Endothelial cell of umbilical vein (primary cell): ENCODE data around the gene MICAL3. TPM values are rescaled to one million over a fixed set of nuclear protein-coding genes. Genes with fewer than 3 reads are reported as not detected.

ENCODE experiments used
- BruUV-seq: library from RNA; stranded (reverse); fragments of 400-500 nt; replicated peaks from 2 replicates; lab custom pipeline; 2021; lab: Mats Ljungman, UMichigan
- CTCF ChIA-PET: fragments of 300-600, 350-600 bp; sonication (Branson Sonifier 250); formaldehyde crosslinking; loops from one replicate; lab custom pipeline; 2021; ENCODE audit warnings: antibody characterized with exemption, inconsistent platforms; lab: Charles Lee
- POLR2A ChIA-PET: fragments of 300-600, 350-600 bp; sonication (Branson Sonifier 250); formaldehyde crosslinking; loops from one replicate; lab custom pipeline; 2021; ENCODE audit warnings: antibody characterized with exemption, inconsistent platforms; lab: Charles Lee
- DNase-seq: peaks from one replicate; pipeline ENCODE4 v3.0.0-alpha.2; 2011; ENCODE audit warnings: low read depth, low spot score
- FAIRE-seq: peaks from 2 replicates; lab custom pipeline; 2011; peaks lifted over from hg19 to GRCh38; lab: Jason Lieb, UNC
- H2AFZ ChIP-seq: 2 replicates; pipeline ENCODE4 v1.6.0; 2012; ENCODE audit warnings: low read depth, low read length, control low read depth, inconsistent platforms
- H3K27ac ChIP-seq: 2 replicates; pipeline ENCODE4 v1.5.1; 2011; ENCODE audit warnings: low read depth, mild to moderate bottlenecking, control low read depth, low read length, moderate library complexity; ENCODE audit not compliant: insufficient read depth
- H3K27me3 ChIP-seq, 2 experiments: 2 replicates each; pipeline versions ENCODE4 v1.6.0 to v1.6.1; 2011; ENCODE audit warnings: low read length in 2 of 2, mixed read lengths in 1 of 2; ENCODE audit not compliant: control insufficient read depth in 2 of 2, insufficient read depth in 2 of 2
- H3K36me3 ChIP-seq, 2 experiments: 2 replicates in 1 of 2; 3 replicates in 1 of 2; pipeline ENCODE4 v1.5.1; 2011; ENCODE audit warnings: low read length in 2 of 2, mild to moderate bottlenecking in 1 of 2, moderate library complexity in 1 of 2; ENCODE audit not compliant: control insufficient read depth in 2 of 2, insufficient read depth in 2 of 2; ENCODE audit errors: extremely low read depth in 1 of 2
- H3K4me1 ChIP-seq: 3 replicates; pipeline ENCODE4 v1.5.1; 2011; ENCODE audit warnings: mild to moderate bottlenecking, low read length; ENCODE audit not compliant: control insufficient read depth, insufficient read depth; ENCODE audit errors: extremely low read depth
- H3K4me2 ChIP-seq: 2 replicates; pipeline ENCODE4 v1.6.1; 2011; ENCODE audit warnings: low read length, control low read depth, mixed read lengths; ENCODE audit not compliant: insufficient read depth
- H3K4me3 ChIP-seq, 3 experiments: fragments of 200-600 bp in 1 of 3; sonication (generic), shearing (Covaris generic) in 1 of 3; replicated peaks in 1 of 3; 2 replicates each; pipeline ENCODE4 v1.5.1; 2011 to 2016; ENCODE audit warnings: control low read depth in 3 of 3, low read length in 3 of 3, mild to moderate bottlenecking in 2 of 3, inconsistent platforms in 1 of 3, low read depth in 1 of 3, moderate library complexity in 1 of 3; ENCODE audit not compliant: insufficient read depth in 1 of 3
- H3K79me2 ChIP-seq: 2 replicates; pipeline ENCODE4 v1.6.0; 2012; ENCODE audit warnings: low read length, inconsistent platforms; ENCODE audit not compliant: control insufficient read depth, insufficient read depth
- H3K9ac ChIP-seq: replicated peaks from 2 replicates; pipeline ENCODE3; 2011; ENCODE audit warnings: low read length, control low read depth; ENCODE audit not compliant: insufficient read depth; ENCODE audit errors: extremely low read depth
- H3K9me1 ChIP-seq: replicated peaks from 3 replicates; pipeline ENCODE4 v1.6.0; 2011; ENCODE audit warnings: mild to moderate bottlenecking, low read length; ENCODE audit not compliant: control insufficient read depth, insufficient read depth; ENCODE audit errors: extremely low read depth
- H3K9me3 ChIP-seq: replicated peaks from 2 replicates; pipeline ENCODE4 v1.5.1; 2012; ENCODE audit warnings: low read length, inconsistent platforms; ENCODE audit not compliant: control insufficient read depth, insufficient read depth
- H4K20me1 ChIP-seq: replicated peaks from 2 replicates; pipeline ENCODE3; 2011; ENCODE audit warnings: mild to moderate bottlenecking, low read length; ENCODE audit not compliant: control insufficient read depth, insufficient read depth; ENCODE audit errors: extremely low read depth
- CTCF ChIP-seq, 2 donors: IDR thresholded peaks; 1 replicate in 1 of 2; 2 replicates in 1 of 2; pipeline ENCODE4 v1.5.1; 2011; ENCODE audit warnings: low read length in 2 of 2, mild to moderate bottlenecking in 2 of 2, moderate library complexity in 2 of 2, control low read depth in 1 of 2, inconsistent platforms in 1 of 2, low read depth in 1 of 2; ENCODE audit not compliant: insufficient read depth in 1 of 2; ENCODE audit errors: extremely low read depth in 1 of 2
- EZH2 ChIP-seq: IDR thresholded peaks from 2 replicates; pipeline ENCODE4 v1.6.1; 2012; ENCODE audit warnings: borderline replicate concordance, low read depth, mild to moderate bottlenecking, moderate library complexity, low read length, inconsistent platforms; ENCODE audit not compliant: severe bottlenecking
- FOS ChIP-seq: IDR thresholded peaks from 2 replicates; pipeline ENCODE4 v1.6.1; 2011; ENCODE audit warnings: mild to moderate bottlenecking, low read length, moderate library complexity, borderline replicate concordance; ENCODE audit not compliant: insufficient read depth
- GATA2 ChIP-seq: IDR thresholded peaks from 2 replicates; pipeline ENCODE4 v1.7.0; 2011; ENCODE audit warnings: low read depth, mild to moderate bottlenecking, moderate library complexity, mixed read lengths, low read length; ENCODE audit not compliant: insufficient read length, insufficient read depth
- JUN ChIP-seq: IDR thresholded peaks from 2 replicates; pipeline ENCODE4 v1.6.1; 2011; ENCODE audit warnings: borderline replicate concordance, low read depth; ENCODE audit not compliant: insufficient read length, insufficient read depth
- MYC ChIP-seq: IDR thresholded peaks from one replicate; pipeline ENCODE4 v1.6.1; 2011; ENCODE audit warnings: mild to moderate bottlenecking, low read depth, low read length
- POLR2A ChIP-seq: IDR thresholded peaks from 2 replicates; pipeline ENCODE4 v1.6.1; 2012; ENCODE audit warnings: low read depth, mild to moderate bottlenecking, control low read depth, low read length
- POLR2AphosphoS5 ChIP-seq: IDR thresholded peaks from 2 replicates; pipeline ENCODE4 v1.6.1; 2012; ENCODE audit warnings: low read depth, mild to moderate bottlenecking, control low read depth, low read length, moderate library complexity; ENCODE audit not compliant: insufficient read depth
- dilution Hi-C: fragments of 300-500 bp; cut with MboI; formaldehyde crosslinking; loops from one replicate; pipeline ENCODE4 v1.15.0; 2019; ENCODE audit warnings: low sequenced_read_pairs; ENCODE audit not compliant: extremely low pct_ligation_motif_present
- intact Hi-C: fragments of 100-400 bp; cut with micrococcal nuclease; formaldehyde crosslinking; loops from one replicate; pipeline ENCODE4 v1.10.0; 2022
- polyA plus RNA-seq, 4 experiments: library from polyadenylated mRNA; depleted of rRNA in 3 of 4; stranded (reverse) in 3 of 4; unstranded in 1 of 4; fragments of >200 nt; gene quantifications; 2 replicates each; pipeline versions ENCODE4 v1.2.1 to v1.2.3, GENCODE V29; 2011 to 2012; ENCODE audit warnings: missing spikeins in 1 of 4
- total RNA-seq: library from RNA; stranded (reverse); gene quantifications from 2 replicates; pipeline ENCODE4 v1.2.3, GENCODE V29; 2021
- TF ChIP-seq, protein P1 (sequence below): IDR thresholded peaks from 2 replicates; pipeline ENCODE4 v1.6.1; 2011; ENCODE audit not compliant: insufficient read depth, insufficient read length

Gene MICAL3
- total and polyA plus RNA-seq, 2 donors (not counting 3 experiments of a cell fraction or from before 2014, with no cell fraction given) = 14.5 to 63.7 TPM

DNA sequence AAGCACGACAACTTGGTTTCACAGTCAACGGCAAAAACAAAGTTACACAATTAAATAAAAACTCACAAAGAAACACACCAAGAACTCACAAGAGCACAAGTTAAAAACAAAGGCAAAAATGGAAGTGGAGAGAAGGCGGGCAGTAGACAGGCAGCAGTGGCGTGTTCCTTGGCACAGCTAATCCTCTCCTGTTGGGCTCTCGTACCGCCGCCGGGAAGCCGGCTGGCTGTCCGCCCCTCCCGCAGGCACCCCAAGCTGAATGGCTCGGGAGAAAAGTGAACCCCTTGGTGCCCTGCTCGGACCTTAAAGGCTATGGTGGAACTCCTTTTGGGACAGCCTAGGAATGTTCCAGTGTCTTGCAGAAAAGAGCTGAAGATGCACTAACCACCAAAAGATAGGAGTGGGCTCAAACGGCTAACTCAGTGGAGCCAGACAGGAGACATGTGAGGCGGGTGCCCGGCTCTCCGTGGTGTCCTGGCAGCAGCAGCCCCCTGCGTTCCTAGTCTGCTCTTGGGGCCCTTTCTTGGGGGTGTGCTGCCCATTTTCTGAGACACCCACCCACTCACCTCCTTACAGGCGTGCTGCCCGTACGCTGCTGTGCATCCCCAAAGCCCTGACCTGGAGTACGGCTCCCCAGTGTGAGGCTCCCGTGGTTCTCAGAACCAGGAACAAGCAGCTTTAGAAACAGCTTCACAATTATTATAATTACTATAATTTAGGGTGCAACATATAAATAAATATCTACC lies 164.0 kb downstream of the MICAL3 start:
- Histone ChIP-seq H3K4me2 (no peak overlapping the region), H3K9me1 (no peaks in the 10 kb centered on the region), H3K79me2 (no peaks in the 10 kb centered on the region), H2AFZ (no peak overlapping the region), H3K9me3 (no peaks in the 10 kb centered on the region), H3K4me3 (no peak overlapping the region), H3K4me1 (no peaks in the 10 kb centered on the region), H3K9ac (no peak overlapping the region), H3K27me3 (no peaks in the 10 kb centered on the region), H3K36me3 (peaks cover 0 to 8% of the 10 kb centered on the region in 2 experiments), H4K20me1 (no peaks in the 10 kb centered on the region), H3K27ac (no peak overlapping the region)
- BruUV-seq = no TSS peak
- POLR2A ChIA-PET = no interaction called here
- no peak for FAIRE-seq
- CTCF ChIA-PET = no interaction called here
- no peak for DNase-seq
- TF ChIP-seq GATA2 (no peak), POLR2A (no peak), CTCF (IDR thresholded peaks at IDR 0.05; ENCODE audit: extremely low read depth in 1 of 2, insufficient read depth in 1 of 2, low read depth in 1 of 2, low read length in 2 of 2) (no peak), EZH2 (no peak), MYC (no peak), FOS (no peak), JUN (no peak), POLR2AphosphoS5 (no peak)
- TF ChIP-seq, protein P1, sequence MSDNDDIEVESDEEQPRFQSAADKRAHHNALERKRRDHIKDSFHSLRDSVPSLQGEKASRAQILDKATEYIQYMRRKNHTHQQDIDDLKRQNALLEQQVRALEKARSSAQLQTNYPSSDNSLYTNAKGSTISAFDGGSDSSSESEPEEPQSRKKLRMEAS = no peak
- dilution Hi-C loops = no loop called here
- intact Hi-C loops = no loop called here
